ENCODE results near the gene S1PR3. TPM values are rescaled to one million over a fixed set of nuclear protein-coding genes. Genes with fewer than 3 reads are reported as not detected.

S1PR3 gene
- under 1 TPM; 0.05 to 0.08 TPM for total RNA-seq

DNA sequence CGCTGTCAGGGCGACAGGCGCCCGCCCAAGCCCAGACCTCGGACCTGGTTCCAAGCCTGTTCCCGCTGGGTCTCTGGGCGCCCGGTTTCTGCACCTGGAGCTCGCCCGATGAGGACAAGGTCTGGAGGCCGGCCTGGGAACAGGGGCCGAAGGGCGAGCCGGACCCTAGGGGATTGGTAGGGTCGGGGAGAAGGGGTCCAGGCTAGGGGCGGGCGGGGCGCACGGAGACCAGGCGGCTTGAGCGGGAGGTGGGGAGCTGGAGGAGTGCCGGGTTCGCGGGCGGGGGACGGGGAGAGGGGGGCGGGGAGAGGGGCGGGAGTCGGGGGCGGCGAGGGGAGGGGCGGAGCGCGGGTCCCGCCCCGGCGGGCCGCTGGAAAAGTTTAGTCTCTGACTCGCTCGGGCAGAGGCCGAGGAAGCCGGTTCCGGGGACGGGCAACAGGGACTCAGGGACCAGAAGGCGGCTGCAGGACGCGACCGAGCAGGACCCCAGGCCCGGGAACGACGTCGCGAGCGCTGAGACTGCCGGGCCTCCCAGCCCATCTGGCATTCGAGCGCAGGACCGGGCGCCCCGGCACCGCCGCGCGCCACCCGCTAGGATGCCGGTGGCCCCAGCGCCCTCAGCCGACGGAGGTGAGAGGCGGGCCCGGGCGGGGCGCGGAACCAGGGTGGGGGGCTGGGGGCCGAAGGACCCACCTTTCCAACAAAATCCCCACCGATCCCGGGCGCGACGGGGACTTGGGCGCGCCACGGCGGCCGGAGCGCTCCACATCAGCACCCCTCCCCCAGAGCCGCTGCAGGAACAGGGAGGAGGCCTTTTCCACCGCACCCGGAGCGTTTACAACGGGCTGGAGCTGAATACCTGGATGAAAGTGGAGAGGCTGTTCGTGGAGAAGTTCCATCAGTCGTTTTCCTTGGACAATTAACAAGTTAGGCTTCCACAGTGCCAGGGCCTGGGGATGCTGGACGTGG lies at the start of gene S1PR3:
Gene S1PR3, plus strand, starts transcription at position 403 of the 969 bp plus-strand sequence. CDS start 9,733 bp downstream, outside the sequence.

Other genes starting within 250 kb of the S1PR3 start
- not detected for gene SHC3, start 187.3 kb downstream of the S1PR3 start, total RNA-seq